Esophagus squamous epithelium (tissue), 4 donors: ENCODE results near the gene MYO18B.

Source experiments
- CTCF ChIP-seq, 6 experiments: fragments of 450-650 bp in 4 of 6; fragments of 200-600 bp in 2 of 6; sonication (generic) in 2 of 6; IDR thresholded peaks; one replicate each; pipeline ENCODE4 v1.5.1; 2016 to 2019; ENCODE audit warnings: antibody characterized with exemption in 6 of 6, mild to moderate bottlenecking in 4 of 6, moderate library complexity in 4 of 6
- POLR2A ChIP-seq, 4 donors: fragments of 450-650 bp; IDR thresholded peaks; one replicate each; pipeline ENCODE4 v1.6.1; 2017; ENCODE audit warnings: antibody characterized with exemption in 4 of 4, mild to moderate bottlenecking in 4 of 4, moderate library complexity in 3 of 4

- TF ChIP-seq CTCF (IDR thresholded peaks at IDR 0.05): no peak
- no peak for TF ChIP-seq POLR2A (IDR thresholded peaks at IDR 0.05)
These were observed 326.6 kb downstream of the MYO18B start for GRCh38 chr22:26068571-26068970.
